ENCODE measurements around the gene CLDN7.

CLDN7 gene

DNA sequence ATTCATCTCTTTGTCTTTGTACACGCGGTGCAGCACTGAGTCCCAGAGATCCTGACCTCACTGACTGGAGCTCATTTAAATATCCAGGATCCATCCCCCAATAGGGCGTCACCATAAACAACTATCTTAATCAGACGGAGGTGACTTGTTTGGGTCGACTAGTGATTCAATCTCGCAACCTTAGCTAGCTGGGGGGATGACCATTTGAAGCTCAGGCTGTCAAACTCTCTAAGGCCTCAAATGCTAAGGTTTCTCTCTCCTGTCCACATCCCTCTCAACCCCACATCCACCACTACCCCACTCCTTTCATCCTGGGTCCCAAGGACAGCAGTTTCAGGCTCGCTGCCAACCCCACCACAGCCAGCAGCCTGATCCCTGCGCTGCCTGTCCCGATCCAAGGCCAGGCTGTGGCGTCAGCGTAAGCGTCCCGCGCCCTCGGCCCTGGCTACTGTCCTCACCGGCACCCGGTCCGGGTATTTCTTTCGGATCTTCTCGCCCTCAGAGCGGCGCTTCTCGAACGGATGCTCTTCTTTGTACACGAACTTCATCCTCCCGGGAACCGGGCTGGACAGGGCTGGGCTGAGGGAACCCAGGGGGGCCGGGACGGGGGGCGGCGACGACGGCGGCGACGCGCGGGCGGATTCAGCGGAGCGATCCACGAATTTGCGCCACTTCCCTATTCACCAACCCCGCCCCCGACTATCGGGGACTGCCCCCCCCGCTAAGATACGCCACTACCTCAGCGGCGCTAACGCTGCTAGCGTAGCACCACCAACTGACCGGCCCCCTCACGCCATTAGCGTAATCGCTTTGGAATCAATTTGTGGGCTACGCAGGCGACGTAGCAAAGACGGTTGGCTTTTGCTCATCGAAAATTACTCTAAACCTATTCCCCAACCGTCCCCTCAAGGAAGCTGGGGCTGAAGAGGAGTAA, 20.2 kb downstream of the CLDN7 start, which contains the start of gene GABARAP:
Gene GABARAP, minus strand, starts transcription at position 667 of the 934 bp plus-strand sequence. Its CDS starts 119 bp downstream, at position 548.
- WGBS = under 1% methylated on average over 62 of the region's 62 CpGs
- peaks cover 18% of the 10 kb centered on the region for H3K4me1 ChIP-seq (ENCODE audit: insufficient read depth, low read length)
- H3K9ac ChIP-seq (ENCODE audit: low read depth, low read length) = peak within 1 kb of the TSS; percentile 88
- H3K27ac ChIP-seq (ENCODE audit: low read depth, low read length) = peak within 1 kb of the TSS; percentile 95
- peak within 1 kb of the TSS; percentile 77 for H3K4me3 ChIP-seq (ENCODE audit: low read length)
- no peaks in the 10 kb centered on the region for H3K9me3 ChIP-seq (ENCODE audit: insufficient read depth, low read depth, low read length)
- peaks cover 41% of the 10 kb centered on the region for H3K36me3 ChIP-seq (ENCODE audit: insufficient read depth, low read length)
- H3K27me3 ChIP-seq (ENCODE audit: insufficient read depth, low read length) = no peaks in the 10 kb centered on the region

DNA sequence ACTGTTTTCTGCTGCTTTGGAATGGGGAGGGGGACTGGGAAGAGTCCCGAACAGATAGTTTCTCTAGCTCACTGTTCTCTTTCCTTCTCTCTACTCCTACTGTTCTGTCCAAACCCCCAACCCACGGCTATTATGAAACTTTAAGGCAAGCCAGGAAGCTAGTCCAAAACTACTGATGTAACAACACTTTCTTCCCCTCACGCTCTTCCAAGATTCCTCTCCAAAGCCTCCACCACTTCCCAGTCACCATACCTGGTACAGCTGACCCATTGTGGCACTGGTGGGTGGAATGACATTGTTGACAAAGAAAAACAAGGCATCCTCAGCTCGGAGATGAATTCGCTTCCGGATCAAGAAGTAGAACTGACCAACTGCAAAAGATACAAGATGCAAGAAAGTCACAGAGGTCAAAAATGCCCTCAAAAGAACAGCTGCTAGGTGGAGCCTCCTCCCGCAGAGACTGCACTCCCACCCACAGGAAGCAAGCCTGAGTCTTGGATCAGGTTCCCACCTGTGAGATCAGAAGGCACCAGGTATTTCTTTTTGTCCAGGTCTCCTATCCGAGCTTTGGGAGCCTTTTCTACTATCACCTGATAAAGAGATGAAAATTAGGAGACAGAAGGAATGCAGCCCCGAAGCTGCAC, 21.1 kb downstream of the CLDN7 start:
- peak overlapping the region; percentile 95 for H3K27ac ChIP-seq (ENCODE audit: low read depth, low read length)

DNA sequence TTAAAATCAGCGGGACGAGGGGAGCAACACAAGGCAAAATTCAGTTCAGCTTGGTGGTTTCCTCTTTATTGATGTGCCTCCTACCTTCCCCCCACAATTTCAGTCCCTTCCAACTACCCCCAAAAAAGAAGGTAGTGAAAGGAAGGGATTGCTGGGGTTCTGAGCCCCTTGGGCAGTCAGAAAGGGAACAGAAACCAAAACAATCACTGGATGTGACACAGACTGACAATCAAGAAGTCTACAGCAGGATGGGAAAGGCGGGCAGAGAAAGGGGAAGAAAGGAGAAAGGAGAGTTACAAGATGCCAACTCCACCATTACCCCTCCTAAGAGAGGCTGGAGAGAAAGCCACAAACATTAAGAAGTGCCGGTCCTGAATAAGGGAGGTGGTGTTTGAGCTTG, 21.9 kb downstream of the CLDN7 start:
- no peaks in the 10 kb centered on the region for H3K27me3 ChIP-seq (ENCODE audit: insufficient read depth, low read length)
- H3K4me3 ChIP-seq (ENCODE audit: low read length) = peak overlapping the region; percentile 41
- peaks cover 42% of the 10 kb centered on the region for H3K36me3 ChIP-seq (ENCODE audit: insufficient read depth, low read length)
- no peaks in the 10 kb centered on the region for H3K9me3 ChIP-seq (ENCODE audit: insufficient read depth, low read depth, low read length)
- H3K4me1 ChIP-seq (ENCODE audit: insufficient read depth, low read length) = peaks cover 20% of the 10 kb centered on the region
- WGBS = 74% methylated on average over 3 of the region's 4 CpGs
- no peak overlapping the region; the same call in 1 of the 2 replicates for H3K27ac ChIP-seq (ENCODE audit: low read depth, low read length)
- no peak overlapping the region for H3K9ac ChIP-seq (ENCODE audit: low read depth, low read length)

More for the DNA sequence above, 21.1 kb downstream of the CLDN7 start:
- Histone ChIP-seq H3K4me1 (ENCODE audit: insufficient read depth, low read length) (peaks cover 20% of the 10 kb centered on the region), H3K36me3 (ENCODE audit: insufficient read depth, low read length) (peaks cover 41% of the 10 kb centered on the region), H3K4me3 (ENCODE audit: low read length) (peak overlapping the region; percentile 77), H3K27me3 (ENCODE audit: insufficient read depth, low read length) (no peaks in the 10 kb centered on the region), H3K9ac (ENCODE audit: low read depth, low read length) (peak overlapping the region; percentile 88), H3K9me3 (ENCODE audit: insufficient read depth, low read depth, low read length) (no peaks in the 10 kb centered on the region)
- 46% methylated on average over 9 of the region's 9 CpGs for WGBS

DNA sequence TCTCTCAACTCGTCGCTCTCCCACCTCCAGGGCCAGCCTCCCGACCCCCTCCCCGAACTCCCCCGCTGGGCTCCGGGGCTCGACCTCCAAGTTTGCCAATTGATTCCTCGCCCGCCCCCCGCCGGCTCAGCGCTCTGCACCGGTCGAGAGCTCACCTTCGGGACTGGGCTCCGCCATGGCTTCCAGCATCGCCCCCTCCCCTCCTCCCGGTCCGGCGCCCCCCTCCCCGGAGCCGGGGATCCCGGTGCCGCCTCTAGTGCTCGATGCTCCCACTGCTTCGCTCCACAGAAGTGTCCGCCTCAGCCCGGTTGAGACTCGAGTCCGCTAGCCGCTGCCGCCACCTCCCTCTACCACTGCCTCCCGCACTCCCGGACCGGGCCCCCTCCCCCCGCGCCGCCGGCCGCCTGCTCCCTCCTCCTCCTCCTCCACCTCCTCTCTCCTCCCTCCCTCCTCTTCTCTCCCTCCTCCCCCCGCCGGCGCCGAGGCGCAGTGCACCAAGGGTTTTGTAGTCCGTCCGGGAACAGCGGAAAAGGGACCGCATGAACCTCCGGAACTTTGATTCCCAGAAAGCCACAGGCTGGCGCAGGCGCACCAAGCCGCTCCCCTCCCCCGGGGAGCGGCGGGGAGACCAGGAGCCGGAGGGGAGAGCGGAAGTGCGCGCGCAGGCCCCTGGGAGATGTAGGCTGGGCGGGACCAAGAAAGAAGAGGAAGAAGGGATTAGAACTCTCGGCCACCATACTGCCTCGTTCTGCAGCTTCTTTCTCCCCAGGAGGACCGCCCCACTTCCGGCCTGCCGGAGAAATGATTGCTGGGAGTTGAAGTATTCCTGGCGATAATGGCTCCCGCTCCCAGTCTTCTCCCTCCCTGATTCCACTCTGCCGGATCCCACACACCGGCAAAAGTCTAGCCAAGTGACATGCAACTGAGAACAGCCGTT, 22.9 kb downstream of the CLDN7 start, which contains the start of gene PHF23:
Gene PHF23, minus strand, starts transcription at position 367 of the 937 bp plus-strand sequence. Its CDS starts 178 bp downstream, at position 189.
- peak within 1 kb of the TSS; percentile 80 for H3K4me3 ChIP-seq (ENCODE audit: low read length)
- no peaks in the 10 kb centered on the region for H3K27me3 ChIP-seq (ENCODE audit: insufficient read depth, low read length)
- H3K4me1 ChIP-seq (ENCODE audit: insufficient read depth, low read length) = peaks cover 20% of the 10 kb centered on the region
- H3K36me3 ChIP-seq (ENCODE audit: insufficient read depth, low read length) = peaks cover 44% of the 10 kb centered on the region
- under 1% methylated on average over 68 of the region's 72 CpGs for WGBS
- H3K27ac ChIP-seq (ENCODE audit: low read depth, low read length) = peak within 1 kb of the TSS; percentile 76
- no peaks in the 10 kb centered on the region for H3K9me3 ChIP-seq (ENCODE audit: insufficient read depth, low read depth, low read length)
- H3K9ac ChIP-seq (ENCODE audit: low read depth, low read length) = peak within 1 kb of the TSS; percentile 84

DNA sequence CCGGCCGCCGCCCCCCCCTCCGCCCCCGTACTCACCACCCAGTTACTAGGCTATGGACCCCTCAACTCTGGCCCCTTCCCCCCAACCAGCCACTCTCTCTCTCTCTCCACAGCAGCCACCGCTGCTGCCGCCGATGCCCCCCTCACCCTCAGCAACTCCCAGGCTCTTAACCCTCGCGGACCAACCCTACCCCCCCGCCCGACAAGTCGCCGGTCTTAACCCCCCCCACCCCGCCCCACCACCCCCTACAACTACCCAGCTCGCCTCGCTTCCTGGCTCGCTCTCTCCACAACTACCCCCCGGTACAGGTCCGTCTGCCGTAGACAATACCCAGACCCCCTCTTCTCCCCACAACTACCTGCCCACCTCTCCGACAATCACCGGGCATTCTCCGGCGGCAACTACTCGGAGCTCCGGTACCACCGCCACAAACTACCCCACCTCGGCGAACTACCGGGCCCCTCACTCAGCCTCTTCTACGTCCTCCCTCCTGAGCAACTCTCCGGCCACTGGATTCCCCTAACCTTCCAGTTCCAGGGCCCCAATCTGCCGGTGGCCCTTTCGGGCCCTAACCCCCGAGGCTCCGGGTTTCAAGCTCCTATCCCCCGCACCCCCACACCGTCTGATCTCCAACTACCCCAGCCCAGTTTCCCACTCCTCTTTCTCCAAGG, 23.7 kb downstream of the CLDN7 start:
- H3K27ac ChIP-seq (ENCODE audit: low read depth, low read length) = peak overlapping the region; percentile 76
- H3K4me1 ChIP-seq (ENCODE audit: insufficient read depth, low read length) = peaks cover 20% of the 10 kb centered on the region

DNA sequence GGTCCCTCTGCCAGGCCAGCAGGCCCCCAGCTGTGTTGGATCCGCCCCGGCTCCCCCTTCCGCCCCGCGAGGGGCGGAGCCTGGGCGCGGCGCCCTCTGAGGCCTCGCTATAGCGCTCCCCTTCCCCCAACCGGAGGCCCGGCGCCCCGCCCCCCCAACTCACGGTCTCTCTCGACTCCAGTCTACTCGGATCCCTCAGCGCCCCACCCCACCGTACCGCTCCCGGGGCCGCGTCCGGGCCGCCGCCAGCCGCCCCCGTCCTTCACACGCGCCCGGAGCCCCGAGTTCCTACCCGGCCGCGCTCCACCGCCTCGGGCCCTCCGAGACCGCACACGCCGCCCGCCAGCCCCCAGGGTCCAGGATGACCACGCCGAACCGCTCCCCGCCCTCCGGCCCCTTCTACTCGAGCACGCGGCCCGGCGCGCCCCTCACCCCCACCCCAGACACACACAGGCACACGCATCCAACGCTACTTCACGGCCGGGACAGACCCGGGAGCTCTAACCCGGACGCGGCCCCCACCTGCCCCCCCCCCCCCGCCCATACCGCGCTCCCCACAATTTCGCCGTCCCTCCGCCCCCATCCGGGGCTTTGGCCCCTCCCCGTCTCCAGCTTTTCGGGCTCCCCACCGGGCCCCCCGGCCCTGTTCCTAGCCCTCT, 24.4 kb downstream of the CLDN7 start:
- WGBS = under 1% methylated on average over 69 of the region's 73 CpGs
- no peaks in the 10 kb centered on the region for H3K27me3 ChIP-seq (ENCODE audit: insufficient read depth, low read length)
- H3K9me3 ChIP-seq (ENCODE audit: insufficient read depth, low read depth, low read length) = no peaks in the 10 kb centered on the region
- peaks cover 20% of the 10 kb centered on the region for H3K4me1 ChIP-seq (ENCODE audit: insufficient read depth, low read length)
- peak overlapping the region; percentile 93 for H3K27ac ChIP-seq (ENCODE audit: low read depth, low read length)
- peak overlapping the region; percentile 76 for H3K9ac ChIP-seq (ENCODE audit: low read depth, low read length)
- peaks cover 39% of the 10 kb centered on the region for H3K36me3 ChIP-seq (ENCODE audit: insufficient read depth, low read length)
- H3K4me3 ChIP-seq (ENCODE audit: low read length) = peak overlapping the region; percentile 80

More for the DNA sequence above, 23.7 kb downstream of the CLDN7 start:
- Histone ChIP-seq H3K27me3 (ENCODE audit: insufficient read depth, low read length) (no peaks in the 10 kb centered on the region), H3K4me3 (ENCODE audit: low read length) (peak overlapping the region; percentile 80), H3K36me3 (ENCODE audit: insufficient read depth, low read length) (peaks cover 39% of the 10 kb centered on the region), H3K9me3 (ENCODE audit: insufficient read depth, low read depth, low read length) (no peaks in the 10 kb centered on the region), H3K9ac (ENCODE audit: low read depth, low read length) (peak overlapping the region; percentile 84)
- under 1% methylated on average over 30 of the region's 39 CpGs for WGBS

DNA sequence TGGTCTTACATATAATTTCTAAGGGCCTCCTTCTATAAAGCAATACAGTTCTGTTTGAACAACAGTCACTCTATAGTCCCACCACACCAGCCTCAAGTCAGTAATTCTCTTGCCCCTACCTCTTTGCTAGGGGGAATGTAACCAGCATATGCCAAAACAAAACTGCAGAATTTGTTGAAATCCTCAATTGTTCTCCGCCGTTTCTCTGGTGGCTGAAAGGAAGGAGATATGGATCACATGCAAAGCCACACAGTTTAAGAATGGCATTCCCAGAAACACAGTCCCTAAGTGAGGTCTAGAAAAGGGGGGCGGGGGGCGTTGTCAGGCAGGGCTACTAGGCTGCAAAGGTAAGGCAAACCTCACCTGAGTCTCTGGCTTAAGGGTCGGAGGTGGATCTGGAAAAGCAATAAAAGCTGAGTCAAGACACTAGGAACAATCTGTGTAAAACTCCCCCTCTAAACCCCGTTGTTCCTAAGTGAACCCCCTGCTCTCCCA, 25.0 kb downstream of the CLDN7 start:
- Histone ChIP-seq H3K4me3 (ENCODE audit: low read length) (peak overlapping the region; percentile 80), H3K27ac (ENCODE audit: low read depth, low read length) (peak overlapping the region; percentile 93), H3K9me3 (ENCODE audit: insufficient read depth, low read depth, low read length) (no peaks in the 10 kb centered on the region), H3K27me3 (ENCODE audit: insufficient read depth, low read length) (no peaks in the 10 kb centered on the region), H3K9ac (ENCODE audit: low read depth, low read length) (peak overlapping the region; percentile 76), H3K36me3 (ENCODE audit: insufficient read depth, low read length) (peaks cover 39% of the 10 kb centered on the region), H3K4me1 (ENCODE audit: insufficient read depth, low read length) (peaks cover 20% of the 10 kb centered on the region)
- whole genome bisulfite sequencing = 48% methylated on average over 6 of the region's 6 CpGs

DNA sequence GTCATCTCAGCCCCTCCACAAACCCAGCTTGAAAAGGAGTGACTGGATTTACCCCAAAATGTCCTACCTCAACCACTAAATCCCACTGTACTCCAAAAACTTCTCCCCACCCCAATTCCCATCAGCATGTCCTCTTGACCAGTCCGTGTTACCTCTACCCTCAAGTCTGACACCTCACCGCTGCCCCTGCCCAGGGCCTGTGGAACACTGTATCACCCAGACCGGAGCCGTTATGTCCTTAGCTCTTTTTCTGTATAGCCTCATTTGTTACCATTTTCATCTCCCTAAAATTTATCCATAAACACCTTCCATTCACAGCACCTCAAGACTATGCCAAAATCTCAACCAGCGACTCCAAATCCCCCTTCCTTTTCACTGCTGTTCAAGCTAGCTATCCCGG, 25.5 kb downstream of the CLDN7 start:
- peak overlapping the region; percentile 93; the same call in 1 of the 2 replicates for H3K27ac ChIP-seq (ENCODE audit: low read depth, low read length)
- peaks cover 39% of the 10 kb centered on the region for H3K36me3 ChIP-seq (ENCODE audit: insufficient read depth, low read length)
- H3K4me1 ChIP-seq (ENCODE audit: insufficient read depth, low read length) = peaks cover 20% of the 10 kb centered on the region
- H3K9me3 ChIP-seq (ENCODE audit: insufficient read depth, low read depth, low read length) = no peaks in the 10 kb centered on the region
- H3K9ac ChIP-seq (ENCODE audit: low read depth, low read length) = no peak overlapping the region
- peak overlapping the region; percentile 80 for H3K4me3 ChIP-seq (ENCODE audit: low read length)
- 92% methylated on average over 6 of the region's 6 CpGs for whole genome bisulfite sequencing
- no peaks in the 10 kb centered on the region for H3K27me3 ChIP-seq (ENCODE audit: insufficient read depth, low read length)

DNA sequence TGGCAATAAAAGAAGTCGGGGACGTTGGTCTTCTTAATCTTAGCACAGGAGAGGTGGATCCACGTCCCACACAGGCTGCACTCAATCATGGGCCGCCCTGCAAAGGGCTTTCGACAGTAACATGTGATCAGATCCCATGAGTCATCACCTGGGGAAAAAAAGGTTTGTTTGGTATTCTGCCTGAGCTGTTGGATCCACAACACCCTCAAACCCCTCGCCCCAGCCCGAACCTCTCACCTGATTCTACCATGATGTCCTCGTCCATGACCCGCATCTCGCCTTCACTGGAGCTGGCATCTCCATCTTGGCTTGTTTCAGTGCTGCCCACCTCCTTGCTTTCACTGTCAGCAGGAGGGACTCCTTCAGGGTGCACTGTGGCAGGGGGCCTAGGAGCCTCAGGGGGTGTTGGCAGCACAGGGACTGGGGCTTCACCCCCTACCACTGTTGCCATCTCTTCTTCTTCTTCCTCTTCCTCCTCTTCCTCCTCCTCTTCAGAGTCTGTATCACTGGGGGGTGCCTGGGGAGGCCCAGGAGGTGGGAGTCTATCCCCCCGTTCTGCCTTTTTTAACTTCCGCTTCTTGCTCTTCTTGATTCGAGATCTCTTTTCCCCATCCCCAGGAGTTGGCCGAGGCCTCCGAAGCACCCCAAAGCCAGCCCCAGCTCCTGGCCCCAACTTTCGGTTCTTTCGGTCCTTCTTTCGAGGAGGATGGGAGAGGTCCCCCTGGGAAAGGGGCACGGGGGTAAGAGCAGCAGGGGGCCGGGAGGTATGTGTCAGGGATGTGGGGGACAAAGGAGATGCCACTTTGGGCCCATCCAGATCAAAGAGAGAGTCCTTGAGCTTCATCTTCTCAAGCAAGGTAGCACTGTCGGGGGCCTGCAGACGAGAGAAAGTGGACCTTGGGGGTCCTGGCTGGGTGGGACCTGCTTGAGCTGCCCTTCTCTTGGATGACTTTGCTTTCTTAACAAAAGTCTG, 26.3 kb downstream of the CLDN7 start:
- 91% methylated on average over 22 of the region's 22 CpGs for WGBS
- Histone ChIP-seq H3K9ac (ENCODE audit: low read depth, low read length) (no peak overlapping the region), H3K4me3 (ENCODE audit: low read length) (no peak overlapping the region), H3K36me3 (ENCODE audit: insufficient read depth, low read length) (peaks cover 39% of the 10 kb centered on the region), H3K27ac (ENCODE audit: low read depth, low read length) (no peak overlapping the region; the same call in 1 of the 2 replicates), H3K4me1 (ENCODE audit: insufficient read depth, low read length) (peaks cover 14% of the 10 kb centered on the region), H3K9me3 (ENCODE audit: insufficient read depth, low read depth, low read length) (no peaks in the 10 kb centered on the region), H3K27me3 (ENCODE audit: insufficient read depth, low read length) (no peaks in the 10 kb centered on the region)

Data from HUES64 (cell line).